Vagina (tissue), 2 donors: ENCODE data around the gene DCST1. TPM values are rescaled to one million over a fixed set of nuclear protein-coding genes. Genes with fewer than 3 reads are reported as not detected.

Source experiments
- DNase-seq, 2 donors: peaks; one replicate each; pipeline ENCODE4 v3.0.0-alpha.2; 2017; ENCODE audit errors: extremely low spot score in 2 of 2
- H3K27ac ChIP-seq: fragments of 200-600 bp; sonication (generic); one replicate; pipeline ENCODE4 v1.5.1; 2019
- H3K27me3 ChIP-seq: fragments of 200-600 bp; sonication (generic); one replicate; pipeline ENCODE4 v1.5.1; 2019
- H3K36me3 ChIP-seq, 2 donors: fragments of 200-600 bp; sonication (generic); one replicate each; pipeline ENCODE4 v1.5.1; 2017 to 2019
- H3K4me1 ChIP-seq: fragments of 200-600 bp; sonication (generic); one replicate; pipeline ENCODE4 v1.5.1; 2019
- H3K4me3 ChIP-seq, 2 donors: fragments of 200-600 bp; sonication (generic); 1 replicate in 1 of 2; 2 replicates in 1 of 2; pipeline ENCODE4 v1.5.1; 2016 to 2019
- H3K9me3 ChIP-seq: fragments of 200-600 bp; sonication (generic); one replicate; pipeline ENCODE4 v1.5.1; 2019
- POLR2A ChIP-seq, 2 donors: fragments of 450-650 bp; IDR thresholded peaks; one replicate each; pipeline ENCODE4 v1.6.1; 2017; ENCODE audit warnings: antibody characterized with exemption in 2 of 2, mild to moderate bottlenecking in 2 of 2, moderate library complexity in 2 of 2
- POLR2AphosphoS5 ChIP-seq, 2 donors: sonication (generic); formaldehyde crosslinking; IDR thresholded peaks; one replicate each; pipeline ENCODE4 v1.9.0; 2017; ENCODE audit warnings: antibody characterized with exemption in 2 of 2, mild to moderate bottlenecking in 2 of 2, low read depth in 1 of 2; ENCODE audit not compliant: insufficient read depth in 1 of 2
- intact Hi-C: fragments of 100-400 bp; cut with DNase I; formaldehyde crosslinking; loops from one replicate; pipeline ENCODE4 v1.15.1; 2023
- total RNA-seq: library from RNA; depleted of rRNA; stranded (reverse); fragments of >200 nt; gene quantifications from one replicate; pipeline ENCODE4 v1.2.3, GENCODE V29; 2016
- TF ChIP-seq, protein P1 (sequence below), 3 experiments: fragments of 450-650 bp in 2 of 3; fragments of 200-600 bp in 1 of 3; sonication (generic) in 1 of 3; IDR thresholded peaks; one replicate each; pipeline ENCODE4 v1.5.1; 2017 to 2019; ENCODE audit warnings: antibody characterized with exemption in 3 of 3, mild to moderate bottlenecking in 2 of 3, moderate library complexity in 2 of 3

The DCST1 gene
- total RNA-seq, 1 donor from 2014 or later = not detected

DNA sequence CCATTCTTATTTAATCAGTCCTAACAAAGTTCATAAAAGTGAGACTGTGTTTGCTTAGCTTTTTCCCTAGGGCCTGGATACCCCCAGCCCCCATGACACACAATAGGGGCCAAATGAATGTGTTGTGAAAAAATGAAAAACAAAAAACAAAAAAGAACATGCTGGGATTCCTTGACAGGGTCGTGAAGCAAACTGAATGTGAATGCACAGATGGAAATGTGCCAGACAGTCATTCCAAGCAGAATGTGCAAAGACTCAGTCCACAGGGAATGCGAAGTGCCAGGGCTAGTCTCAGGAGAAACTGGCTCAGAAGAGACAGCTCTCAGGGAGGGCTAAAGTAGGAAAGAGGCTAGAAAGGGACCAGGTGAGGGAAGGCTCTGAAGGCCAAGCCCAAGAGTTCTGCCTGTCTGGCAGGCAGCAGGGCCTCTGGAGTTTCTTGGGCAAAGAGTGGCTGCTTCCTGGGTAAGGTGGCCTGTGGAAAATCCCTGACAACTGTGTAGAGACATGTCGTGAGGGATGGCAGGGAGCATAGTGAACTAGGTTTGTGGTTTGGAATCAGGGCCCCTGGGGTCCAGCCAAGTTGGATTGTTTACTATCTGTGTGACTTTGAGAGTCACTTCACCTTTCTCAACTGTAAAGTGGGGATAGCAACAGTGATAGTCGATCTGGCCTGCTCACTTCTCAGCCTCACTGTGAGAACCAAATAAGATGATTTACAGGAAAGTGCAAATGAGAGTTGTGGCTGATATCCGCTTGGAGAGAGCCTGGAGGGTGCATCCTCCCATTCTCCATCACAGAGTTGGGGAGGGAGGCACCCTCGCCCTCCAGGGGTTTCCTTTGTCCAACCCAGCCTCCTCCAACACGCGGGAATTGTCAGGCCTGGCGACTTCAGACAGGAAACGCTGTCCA is 16.3 kb downstream of the DCST1 start:
- H3K9me3 ChIP-seq = no peaks in the 10 kb centered on the region
- TF ChIP-seq, protein P1, sequence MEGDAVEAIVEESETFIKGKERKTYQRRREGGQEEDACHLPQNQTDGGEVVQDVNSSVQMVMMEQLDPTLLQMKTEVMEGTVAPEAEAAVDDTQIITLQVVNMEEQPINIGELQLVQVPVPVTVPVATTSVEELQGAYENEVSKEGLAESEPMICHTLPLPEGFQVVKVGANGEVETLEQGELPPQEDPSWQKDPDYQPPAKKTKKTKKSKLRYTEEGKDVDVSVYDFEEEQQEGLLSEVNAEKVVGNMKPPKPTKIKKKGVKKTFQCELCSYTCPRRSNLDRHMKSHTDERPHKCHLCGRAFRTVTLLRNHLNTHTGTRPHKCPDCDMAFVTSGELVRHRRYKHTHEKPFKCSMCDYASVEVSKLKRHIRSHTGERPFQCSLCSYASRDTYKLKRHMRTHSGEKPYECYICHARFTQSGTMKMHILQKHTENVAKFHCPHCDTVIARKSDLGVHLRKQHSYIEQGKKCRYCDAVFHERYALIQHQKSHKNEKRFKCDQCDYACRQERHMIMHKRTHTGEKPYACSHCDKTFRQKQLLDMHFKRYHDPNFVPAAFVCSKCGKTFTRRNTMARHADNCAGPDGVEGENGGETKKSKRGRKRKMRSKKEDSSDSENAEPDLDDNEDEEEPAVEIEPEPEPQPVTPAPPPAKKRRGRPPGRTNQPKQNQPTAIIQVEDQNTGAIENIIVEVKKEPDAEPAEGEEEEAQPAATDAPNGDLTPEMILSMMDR (IDR thresholded peaks at IDR 0.05) = no peak
- TF ChIP-seq POLR2AphosphoS5 (IDR thresholded peaks at IDR 0.05; ENCODE audit: insufficient read depth in 1 of 2, low read depth in 1 of 2) = no peak
- TF ChIP-seq POLR2A (IDR thresholded peaks at IDR 0.05) = no peak
- peak overlapping the region; percentile 96 for H3K27ac ChIP-seq
- no peaks in the 10 kb centered on the region for H3K27me3 ChIP-seq
- H3K4me1 ChIP-seq = peaks cover 48% of the 10 kb centered on the region
- DNase-seq = no peak
- H3K36me3 ChIP-seq = peaks cover 0 to 13% of the 10 kb centered on the region in 2 donors
- intact Hi-C loops = loop anchor here (5.0 kb wide), 2 partner anchors 37 to 48 kb away; partner anchors contain the start of gene ZBTB7B
- H3K4me3 ChIP-seq = peak overlapping the region; percentile 86 to 88

DNA sequence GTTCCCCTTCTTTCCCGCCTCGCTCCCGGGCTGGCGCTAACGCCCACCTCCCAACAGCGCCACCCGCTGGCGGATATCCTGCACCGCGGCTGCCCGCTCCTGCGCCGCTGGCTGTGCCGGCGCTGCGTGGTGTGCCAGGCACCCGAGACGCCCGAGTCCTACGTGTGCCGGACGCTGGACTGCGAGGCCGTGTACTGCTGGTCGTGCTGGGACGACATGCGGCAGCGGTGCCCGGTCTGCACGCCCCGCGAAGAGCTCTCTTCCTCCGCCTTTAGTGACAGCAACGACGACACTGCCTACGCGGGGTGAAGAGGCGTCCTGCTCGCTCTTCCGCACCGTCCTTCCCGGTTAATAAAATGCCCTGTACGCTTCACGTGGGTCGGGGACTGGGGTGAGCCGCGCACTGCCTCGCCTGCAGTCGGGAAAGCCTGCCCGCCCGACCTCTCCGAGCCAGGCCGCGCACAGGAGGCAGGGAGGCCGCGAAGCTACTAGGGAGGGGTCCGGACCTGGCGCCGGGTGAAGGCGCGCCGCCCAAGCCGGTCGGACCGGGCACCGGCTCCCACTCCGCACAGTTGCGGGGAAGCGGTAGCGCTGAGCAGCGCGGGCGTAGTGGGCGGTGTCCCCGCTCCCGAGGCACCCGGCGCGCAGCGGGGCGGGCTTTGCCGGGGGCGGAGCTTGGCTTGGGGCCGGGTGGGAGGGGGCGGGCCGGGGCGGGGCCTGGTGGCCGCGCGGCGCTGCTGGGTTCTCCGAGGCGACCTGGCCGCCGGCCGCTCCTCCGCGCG is 17.1 kb downstream of the DCST1 start, which contains the start of gene ADAM15:
TSS of gene ADAM15 (plus strand) at position 757 of the 782 bp plus-strand sequence. CDS start 71 bp downstream, outside the sequence.
- TF ChIP-seq POLR2AphosphoS5 (IDR thresholded peaks at IDR 0.05; ENCODE audit: insufficient read depth in 1 of 2, low read depth in 1 of 2) (peak in 1 of 2 donors; percentile 87), POLR2A (IDR thresholded peaks at IDR 0.05) (peak in 1 of 2 donors; percentile 30)
- TF ChIP-seq, protein P1 (IDR thresholded peaks at IDR 0.05) = peak; percentile 81 to 82 (median 81)
- peak within 1 kb of the TSS; percentile 96 for H3K27ac ChIP-seq
- H3K27me3 ChIP-seq = no peaks in the 10 kb centered on the region
- peak within 1 kb of the TSS; percentile 86 to 88 for H3K4me3 ChIP-seq
- no peaks in the 10 kb centered on the region for H3K9me3 ChIP-seq
- intact Hi-C loops = loop anchor here (5.0 kb wide), 1 partner anchor 48 kb away; the partner anchor contains the start of gene ZBTB7B
- no peak for DNase-seq
- H3K36me3 ChIP-seq = peaks cover 0 to 20% of the 10 kb centered on the region in 2 donors
- peaks cover 42% of the 10 kb centered on the region for H3K4me1 ChIP-seq

DNA sequence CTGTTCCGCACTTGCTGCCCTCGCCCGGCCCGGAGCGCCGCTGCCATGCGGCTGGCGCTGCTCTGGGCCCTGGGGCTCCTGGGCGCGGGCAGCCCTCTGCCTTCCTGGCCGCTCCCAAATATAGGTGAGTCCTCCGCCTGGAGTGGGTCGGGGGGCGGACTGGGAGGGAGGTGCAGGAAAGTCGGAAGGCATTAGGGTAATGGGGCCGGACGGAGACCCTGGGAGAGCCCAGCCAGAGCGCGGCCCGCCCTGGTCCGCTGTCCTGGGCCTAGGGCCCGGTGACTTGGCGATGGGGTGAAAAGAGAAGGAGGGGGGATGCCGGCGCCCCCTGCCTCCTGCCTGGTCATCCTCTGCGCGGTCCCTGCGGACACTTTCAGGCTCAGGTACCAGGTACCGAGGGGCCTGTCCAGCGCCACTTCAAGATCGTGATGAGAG is 17.7 kb downstream of the DCST1 start:
- TF ChIP-seq POLR2A (IDR thresholded peaks at IDR 0.05) = peak in 1 of 2 donors; percentile 16
- TF ChIP-seq, protein P1 (IDR thresholded peaks at IDR 0.05) = no peak
- TF ChIP-seq POLR2AphosphoS5 (IDR thresholded peaks at IDR 0.05; ENCODE audit: insufficient read depth in 1 of 2, low read depth in 1 of 2) = no peak
- peak overlapping the region; percentile 86 to 88 for H3K4me3 ChIP-seq
- intact Hi-C loops = loop anchor here (5.0 kb wide), 1 partner anchor 49 kb away; the partner anchor contains the start of gene ZBTB7B

DNA sequence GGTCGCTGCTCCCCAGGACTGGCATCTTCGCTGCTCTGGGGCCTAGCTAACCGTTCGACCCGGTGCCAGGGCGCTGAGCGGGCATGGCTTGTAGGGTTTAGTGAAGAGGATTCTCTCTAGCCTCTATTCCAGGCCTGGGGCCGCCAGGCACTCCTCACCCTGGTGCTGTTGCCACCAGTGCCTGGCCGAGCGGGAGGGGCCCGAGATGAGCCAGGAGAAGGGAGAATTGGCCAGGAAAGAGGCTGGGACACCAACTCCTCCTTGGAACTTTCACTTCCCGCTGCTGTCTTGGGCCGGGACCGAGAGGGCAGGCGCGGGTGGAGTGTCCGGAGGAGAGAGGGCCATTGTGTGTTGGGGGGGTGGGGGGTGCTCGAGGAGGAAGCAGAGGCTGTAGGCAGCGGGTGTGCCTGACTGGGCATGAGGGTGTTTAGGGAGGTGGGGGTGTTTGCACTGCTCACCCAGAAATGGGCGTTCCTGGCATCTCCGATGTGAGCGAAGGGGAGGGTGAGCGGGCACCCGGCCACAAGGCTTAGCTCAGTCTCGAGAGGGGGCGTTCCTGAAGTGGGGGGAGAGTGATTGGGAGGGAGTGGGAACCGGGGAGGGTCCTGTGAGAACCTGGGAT is 18.3 kb downstream of the DCST1 start:
- peak overlapping the region; percentile 86 to 88 for H3K4me3 ChIP-seq
- no peaks in the 10 kb centered on the region for H3K27me3 ChIP-seq
- peaks cover 0 to 31% of the 10 kb centered on the region in 2 donors for H3K36me3 ChIP-seq
- peaks cover 42% of the 10 kb centered on the region for H3K4me1 ChIP-seq
- H3K27ac ChIP-seq = peak overlapping the region; percentile 96
- intact Hi-C loops = loop anchor here (5.0 kb wide), 1 partner anchor 50 kb away; the partner anchor contains the start of gene ZBTB7B
- TF ChIP-seq POLR2AphosphoS5 (IDR thresholded peaks at IDR 0.05; ENCODE audit: insufficient read depth in 1 of 2, low read depth in 1 of 2) (no peak), POLR2A (IDR thresholded peaks at IDR 0.05) (no peak)
- TF ChIP-seq, protein P1 (IDR thresholded peaks at IDR 0.05) = no peak
- DNase-seq = no peak
- H3K9me3 ChIP-seq = no peaks in the 10 kb centered on the region

More for the DNA sequence above, 17.7 kb downstream of the DCST1 start:
- Histone ChIP-seq H3K27ac (peak overlapping the region; percentile 96), H3K9me3 (no peaks in the 10 kb centered on the region), H3K27me3 (no peaks in the 10 kb centered on the region), H3K36me3 (peaks cover 0 to 26% of the 10 kb centered on the region in 2 donors), H3K4me1 (peaks cover 42% of the 10 kb centered on the region)
- no peak for DNase-seq
